GM12874 (cell line): ENCODE data around the gene BLACAT1.

Source experiments
- CTCF ChIP-seq: IDR thresholded peaks from 2 replicates; pipeline ENCODE4 v1.5.1; 2011; ENCODE audit warnings: low read depth, mild to moderate bottlenecking, control low read depth, low read length, moderate library complexity; ENCODE audit not compliant: insufficient read depth

BLACAT1 gene

GRCh38 chr1:205499789-205500188 lies 43.9 kb upstream of the BLACAT1 start:
- TF ChIP-seq CTCF, result no peak

GRCh38 chr1:205497351-205497750 lies 41.5 kb upstream of the BLACAT1 start:
- TF ChIP-seq CTCF, result no peak

GRCh38 chr1:205496661-205497060 lies 40.8 kb upstream of the BLACAT1 start:
- TF ChIP-seq CTCF, result no peak

- no peak for TF ChIP-seq CTCF
These were observed 39.5 kb upstream of the BLACAT1 start for GRCh38 chr1:205495237-205495823.

GRCh38 chr1:205494115-205494514 lies 38.3 kb upstream of the BLACAT1 start:
- no peak for TF ChIP-seq CTCF

- TF ChIP-seq CTCF, result no peak
These were observed 37.6 kb upstream of the BLACAT1 start for GRCh38 chr1:205493241-205494085.

GRCh38 chr1:205492774-205493173 lies 36.9 kb upstream of the BLACAT1 start:
- TF ChIP-seq CTCF, result no peak
